ENCODE measurements around the gene OSBPL10. TPM values are rescaled to one million over a fixed set of nuclear protein-coding genes. Genes with fewer than 3 reads are reported as not detected.

Gene OSBPL10
- total RNA-seq, 1 experiment from 2014 or later = 2.3 TPM

- ChIA-PET CTCF (no interaction called here), POLR2A (ENCODE audit: low non-redundant PET) (no interaction called here)
- intact Hi-C loops (cut with micrococcal nuclease; ENCODE audit: unreplicated experiment) = no loop called here
- no peaks in the 10 kb centered on the region for H3K9me3 ChIP-seq (ENCODE audit: low read depth, low read length, poor library complexity, severe bottlenecking)
- BruUV-seq (replicated peaks) = no TSS peak
- H3K36me3 ChIP-seq (ENCODE audit: insufficient read depth, low read length, poor library complexity, severe bottlenecking) = no peaks in the 10 kb centered on the region
- no peak overlapping the region for H3K4me3 ChIP-seq (ENCODE audit: low read depth, low read length, poor library complexity, severe bottlenecking)
- H3K27me3 ChIP-seq (replicated peaks; ENCODE audit: insufficient read depth, low read depth, low read length, poor library complexity) = no peaks in the 10 kb centered on the region
- TF ChIP-seq CTCF (conservative IDR thresholded peaks at IDR 0.05; ENCODE audit: low read depth, low read length) (no peak), EZH2 (IDR thresholded peaks at IDR 0.05; ENCODE audit: borderline replicate concordance, low read depth, low read length, poor library complexity, severe bottlenecking) (no peak)
- no peak for DNase-seq (ENCODE audit: low spot score)
- no peak overlapping the region for H3K27ac ChIP-seq (ENCODE audit: low read depth, low read length, poor library complexity, severe bottlenecking)
- no peaks in the 10 kb centered on the region for H3K4me1 ChIP-seq (ENCODE audit: insufficient read depth, low read length, poor library complexity, severe bottlenecking)
These were observed 259.4 kb downstream of the OSBPL10 start for GRCh38 chr3:31721676-31722075.

- Histone ChIP-seq H3K9me3 (ENCODE audit: low read depth, low read length, poor library complexity, severe bottlenecking) (no peaks in the 10 kb centered on the region), H3K4me1 (ENCODE audit: insufficient read depth, low read length, poor library complexity, severe bottlenecking) (no peaks in the 10 kb centered on the region), H3K36me3 (ENCODE audit: insufficient read depth, low read length, poor library complexity, severe bottlenecking) (no peaks in the 10 kb centered on the region), H3K4me3 (ENCODE audit: low read depth, low read length, poor library complexity, severe bottlenecking) (no peak overlapping the region), H3K27ac (ENCODE audit: low read depth, low read length, poor library complexity, severe bottlenecking) (no peak overlapping the region), H3K27me3 (replicated peaks; ENCODE audit: insufficient read depth, low read depth, low read length, poor library complexity) (no peaks in the 10 kb centered on the region)
- no peak for DNase-seq (ENCODE audit: low spot score)
- TF ChIP-seq CTCF (conservative IDR thresholded peaks at IDR 0.05; ENCODE audit: low read depth, low read length) (no peak), EZH2 (IDR thresholded peaks at IDR 0.05; ENCODE audit: borderline replicate concordance, low read depth, low read length, poor library complexity, severe bottlenecking) (no peak)
- CTCF ChIA-PET = no interaction called here
- POLR2A ChIA-PET (ENCODE audit: low non-redundant PET) = no interaction called here
- BruUV-seq (replicated peaks) = no TSS peak
- intact Hi-C loops (cut with micrococcal nuclease; ENCODE audit: unreplicated experiment) = no loop called here
These were observed 266.4 kb downstream of the OSBPL10 start for GRCh38 chr3:31714495-31715280.

- TF ChIP-seq CTCF (conservative IDR thresholded peaks at IDR 0.05; ENCODE audit: low read depth, low read length) (no peak), EZH2 (IDR thresholded peaks at IDR 0.05; ENCODE audit: borderline replicate concordance, low read depth, low read length, poor library complexity, severe bottlenecking) (no peak)
- no peak for DNase-seq (ENCODE audit: low spot score)
- Histone ChIP-seq H3K27me3 (replicated peaks; ENCODE audit: insufficient read depth, low read depth, low read length, poor library complexity) (no peaks in the 10 kb centered on the region), H3K4me1 (ENCODE audit: insufficient read depth, low read length, poor library complexity, severe bottlenecking) (no peaks in the 10 kb centered on the region), H3K27ac (ENCODE audit: low read depth, low read length, poor library complexity, severe bottlenecking) (no peak overlapping the region), H3K4me3 (ENCODE audit: low read depth, low read length, poor library complexity, severe bottlenecking) (no peak overlapping the region), H3K9me3 (ENCODE audit: low read depth, low read length, poor library complexity, severe bottlenecking) (no peaks in the 10 kb centered on the region), H3K36me3 (ENCODE audit: insufficient read depth, low read length, poor library complexity, severe bottlenecking) (no peaks in the 10 kb centered on the region)
- POLR2A ChIA-PET (ENCODE audit: low non-redundant PET) = no interaction called here
- intact Hi-C loops (cut with micrococcal nuclease; ENCODE audit: unreplicated experiment) = no loop called here
- CTCF ChIA-PET = no interaction called here
- no TSS peak for BruUV-seq (replicated peaks)
These were observed 267.2 kb downstream of the OSBPL10 start for GRCh38 chr3:31713816-31714215.
